Ovary (tissue), 1 donor: ENCODE measurements around the gene GALNT17.

ENCODE experiments used
- EP300 ChIP-seq: sonication (generic); formaldehyde crosslinking; IDR thresholded peaks from one replicate; pipeline ENCODE4 v1.6.1; 2017; ENCODE audit warnings: antibody characterized with exemption
- POLR2A ChIP-seq: fragments of 450-650 bp; IDR thresholded peaks from one replicate; pipeline ENCODE4 v1.6.1; 2017; ENCODE audit warnings: antibody characterized with exemption, mild to moderate bottlenecking, moderate library complexity

DNA sequence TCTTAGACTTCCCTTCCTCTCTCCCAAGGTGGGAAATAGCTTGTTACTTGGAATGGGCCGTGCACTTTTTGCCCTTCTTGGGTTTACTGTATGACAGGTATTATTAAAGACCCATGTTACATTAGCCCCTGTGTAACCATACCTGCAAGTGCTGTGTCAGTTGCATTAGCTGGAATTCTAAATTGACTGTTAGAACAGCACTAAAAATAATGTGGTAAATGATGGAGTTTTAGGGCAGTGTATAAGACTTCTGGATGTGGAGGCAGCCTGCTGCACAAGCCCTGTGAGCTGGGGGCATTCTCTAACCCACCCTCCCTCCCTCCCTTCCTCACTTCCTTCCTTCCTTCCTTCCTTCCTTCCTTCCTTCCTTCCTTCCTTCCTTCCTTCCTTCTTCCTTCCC lies 52.7 kb downstream of the GALNT17 start:
- no peak for TF ChIP-seq POLR2A
- no peak for TF ChIP-seq EP300
